Stimulated activated CD8-positive, alpha-beta memory T cell treated with anti-CD3 and anti-CD28 coated beads, Interleukin-7, amount 100 ng/mL, for 48 hours (primary cell): ENCODE measurements around the gene ACKR4.
"Not testable (repeated sequence)": the region's sequence is repeated elsewhere in the genome, so short reads cannot be mapped to it uniquely, and the experiment has no call there.

Experiments used
- DNase-seq, 2 donors: peaks; one replicate each; pipeline ENCODE4 v3.0.0-alpha.2; 2020; ENCODE audit warnings: low read depth in 1 of 2; ENCODE audit errors: extremely low read depth in 1 of 2

Gene ACKR4

DNA sequence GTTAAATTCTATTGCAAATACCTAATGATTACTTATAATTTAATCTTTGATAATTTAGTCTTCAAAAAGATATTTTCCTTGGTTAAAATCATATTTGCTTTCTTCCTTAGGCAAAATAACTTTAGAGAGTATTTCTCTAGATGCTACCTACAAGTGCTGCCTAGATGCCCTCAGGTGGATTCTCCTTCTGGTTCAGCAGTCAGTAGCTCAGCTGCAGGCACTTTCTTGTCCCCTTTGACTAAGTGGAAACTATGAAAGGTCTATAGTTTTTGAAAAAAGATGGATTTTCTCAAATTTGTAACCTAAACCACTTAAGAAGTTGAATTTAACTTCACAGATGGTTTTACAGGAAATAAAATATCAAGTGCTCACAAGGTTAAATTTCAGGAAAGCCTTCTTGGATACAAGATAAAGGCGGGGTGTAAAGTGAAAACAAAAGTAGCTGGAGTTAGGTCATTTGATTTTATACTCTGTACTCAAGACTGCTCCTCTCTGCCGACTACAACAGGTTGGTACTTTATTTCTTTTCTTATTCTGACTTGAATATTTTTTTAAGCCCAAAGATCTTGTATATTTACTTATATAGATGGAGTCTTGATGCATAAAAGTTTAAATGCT, at the start of gene ACKR4:
Gene ACKR4 (plus strand): TSS at position 455 of the 618 bp plus-strand sequence. CDS start 3,128 bp downstream, outside the sequence.
- no peak for DNase-seq

DNA sequence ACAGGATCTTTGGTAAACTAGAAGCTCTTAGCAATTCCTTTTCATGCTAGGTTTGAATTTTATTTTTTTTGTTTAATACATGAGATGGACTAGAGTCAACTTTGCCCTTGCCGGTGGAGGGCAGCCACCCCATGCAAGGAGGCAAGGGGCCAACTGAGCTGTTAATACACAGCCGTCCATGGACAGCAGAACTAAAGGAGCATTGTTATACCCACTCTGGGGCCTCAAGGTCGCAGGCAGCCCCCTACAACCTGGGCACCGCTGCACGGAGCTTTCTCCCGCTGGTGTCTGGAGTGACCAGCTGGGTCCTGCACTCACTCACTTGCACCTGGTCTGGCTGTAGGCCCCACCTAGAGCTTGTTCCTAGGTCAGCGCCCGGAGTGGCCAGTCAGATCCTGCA, 47.9 kb upstream of the ACKR4 start:
- DNase-seq: no peak

- DNase-seq: no peak
Measured at GRCh38 chr3:132549890-132550578, 47.0 kb upstream of the ACKR4 start.

DNA sequence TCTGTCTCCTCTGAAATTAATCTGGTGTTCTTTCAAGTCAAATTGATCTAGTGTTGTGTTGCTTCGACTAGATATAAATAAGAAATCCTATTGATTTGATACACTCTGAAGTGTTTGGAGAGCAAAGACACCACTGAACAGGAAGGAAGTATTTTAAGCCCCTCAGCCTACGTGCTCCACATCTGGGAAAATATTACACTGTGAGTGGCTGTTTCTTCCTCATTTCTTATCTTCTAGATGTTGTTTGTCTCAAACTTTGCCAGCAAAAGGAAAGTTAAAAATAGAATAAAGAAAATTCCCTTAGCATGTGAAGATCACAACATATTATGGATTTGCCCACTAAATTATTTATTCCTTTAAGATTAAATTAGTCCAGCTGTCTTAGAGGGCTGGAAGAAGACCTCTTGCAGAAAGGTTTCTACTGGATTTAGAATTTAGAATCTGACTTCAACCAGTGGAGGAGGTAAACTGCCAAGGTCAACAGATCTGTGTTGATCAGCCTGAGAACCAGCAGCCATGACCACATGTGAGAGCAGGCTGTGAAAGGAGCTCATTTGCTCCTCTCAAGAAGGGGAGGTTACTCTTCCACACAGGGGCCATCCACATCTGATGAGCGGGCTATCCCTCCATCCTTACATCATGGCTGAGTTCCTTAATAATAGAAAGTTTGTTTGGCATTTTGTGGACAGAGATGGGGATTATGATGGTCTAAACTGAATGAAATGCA, 46.3 kb upstream of the ACKR4 start:
- no peak for DNase-seq

- DNase-seq: no peak
Measured at GRCh38 chr3:132553826-132554225, 43.2 kb upstream of the ACKR4 start.

- no peak for DNase-seq
Measured at GRCh38 chr3:132554437-132554836, 42.6 kb upstream of the ACKR4 start.

- no peak for DNase-seq
Measured at GRCh38 chr3:132555306-132556035, 41.6 kb upstream of the ACKR4 start.

DNA sequence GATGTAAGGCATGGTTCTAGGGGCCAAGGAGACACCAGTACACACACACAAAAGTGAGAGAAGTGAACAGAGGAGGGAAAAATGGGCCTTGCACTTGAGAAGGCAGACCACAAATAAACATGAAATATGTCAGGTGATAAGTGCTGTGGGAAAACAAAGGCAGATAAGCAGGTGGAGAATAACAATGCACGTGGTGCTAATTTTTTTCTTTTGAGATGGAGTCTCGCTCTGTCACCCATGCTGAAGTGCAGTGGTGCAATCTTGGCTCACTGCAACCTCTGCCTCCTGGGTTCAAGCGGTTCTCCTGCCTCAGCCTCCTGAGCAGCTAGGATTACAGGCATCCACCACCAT, 41.1 kb upstream of the ACKR4 start:
- not testable (repeated sequence) for DNase-seq

- DNase-seq: no peak
Measured at GRCh38 chr3:132556508-132557159, 40.4 kb upstream of the ACKR4 start.

DNA sequence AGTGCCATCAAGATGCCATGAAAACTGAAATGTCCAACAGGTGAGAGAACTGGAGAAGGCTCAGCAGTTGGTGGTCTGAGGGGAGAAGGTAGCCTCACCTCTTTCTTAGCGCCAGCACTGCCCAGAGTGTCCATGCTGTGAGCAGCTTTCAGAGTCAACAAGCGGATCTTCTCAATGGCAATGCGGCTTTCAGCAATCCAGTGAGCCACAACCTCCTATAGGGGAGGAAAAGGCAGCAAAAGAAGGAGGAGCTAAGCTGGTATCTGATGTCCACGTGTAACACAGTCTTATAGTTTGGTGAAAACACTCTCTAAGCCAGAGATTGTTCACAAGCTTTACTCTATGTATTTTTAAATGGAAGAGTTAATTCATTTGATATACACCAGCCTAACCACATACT, 36.1 kb upstream of the ACKR4 start:
- DNase-seq: no peak

GRCh38 chr3:132563420-132564069, 33.5 kb upstream of the ACKR4 start:
- no peak for DNase-seq

- DNase-seq: no peak
Measured at GRCh38 chr3:132564070-132564465, 33.0 kb upstream of the ACKR4 start.

- no peak for DNase-seq
Measured at GRCh38 chr3:132568422-132568821, 28.6 kb upstream of the ACKR4 start.

GRCh38 chr3:132569153-132569552, 27.9 kb upstream of the ACKR4 start:
- no peak for DNase-seq

DNA sequence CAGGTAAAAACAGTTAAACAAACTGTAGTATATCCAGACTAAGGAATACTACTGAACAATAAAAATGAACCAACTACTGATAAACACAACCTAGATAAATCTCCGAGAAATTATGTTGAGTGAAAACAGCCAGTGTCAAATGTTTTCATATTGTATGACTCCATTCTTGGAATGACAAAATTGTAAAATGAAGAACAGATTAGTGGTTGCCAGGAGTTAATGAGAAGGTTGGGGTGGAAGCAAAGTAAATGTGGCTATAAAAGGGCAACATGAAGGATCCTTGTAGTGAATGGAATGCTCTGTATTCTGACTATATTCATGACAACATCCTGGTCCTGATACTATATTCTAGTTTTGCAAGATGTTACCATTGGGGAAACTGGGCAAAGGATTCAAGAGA, 27.5 kb upstream of the ACKR4 start:
- DNase-seq: no peak

DNA sequence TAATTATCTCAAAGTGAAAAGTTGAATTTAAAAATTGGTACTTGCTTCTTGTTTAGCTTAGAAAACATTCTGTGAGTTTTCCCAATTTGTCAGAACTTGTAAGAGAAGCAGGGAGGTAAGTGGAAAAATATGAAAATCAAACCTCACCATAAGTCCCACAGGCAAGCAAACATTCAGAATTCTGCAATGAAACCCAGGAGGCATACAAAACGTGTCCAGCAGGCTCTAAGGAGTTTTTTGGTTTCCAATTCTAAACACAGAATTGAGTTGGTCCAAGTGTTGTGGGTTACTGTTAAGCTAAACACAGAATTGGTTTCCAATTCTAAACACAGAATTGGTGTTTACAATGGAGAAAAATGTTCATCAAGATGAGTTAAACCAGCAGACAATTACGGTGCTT, 27.1 kb upstream of the ACKR4 start:
- DNase-seq: no peak

GRCh38 chr3:132573797-132574211, 23.3 kb upstream of the ACKR4 start:
- DNase-seq: no peak

DNA sequence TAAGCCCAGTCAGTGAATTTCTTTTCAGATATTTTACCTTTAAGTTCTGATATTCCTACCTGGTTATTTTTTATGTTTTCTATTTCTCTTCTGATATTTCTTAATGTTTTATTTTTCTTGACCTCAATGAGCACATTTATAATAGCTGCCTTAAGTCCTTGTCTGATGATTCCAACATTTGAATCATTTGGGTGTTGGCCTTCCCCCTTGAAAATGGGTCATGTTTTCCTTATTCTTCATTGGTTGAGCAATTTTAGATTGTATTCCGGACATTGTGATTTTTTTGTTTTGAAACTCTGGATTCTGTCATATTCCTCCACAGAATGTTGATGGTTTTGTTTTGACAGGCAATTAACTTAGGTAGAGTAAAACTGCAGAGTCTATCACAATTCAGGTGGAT, 9.7 kb upstream of the ACKR4 start:
- DNase-seq: no peak

- no peak for DNase-seq
Measured at GRCh38 chr3:132592216-132592615, 4.9 kb upstream of the ACKR4 start.

- no peak for DNase-seq
Measured at GRCh38 chr3:132593241-132593946, 3.7 kb upstream of the ACKR4 start.
